PC-9 (cell line): ENCODE measurements around the gene AK9.

Source experiments
- EZH2 ChIP-seq: fragments of 200-600 bp; sonication (generic); IDR thresholded peaks from 2 replicates; pipeline ENCODE4 v1.8.0; 2017; ENCODE audit warnings: antibody characterized with exemption, low read depth
- TF ChIP-seq, protein P1 (sequence below): fragments of 200-600 bp; sonication (generic); conservative IDR thresholded peaks from 2 replicates; pipeline ENCODE4 v1.6.1; 2017; ENCODE audit warnings: mixed run types, antibody characterized with exemption, mild to moderate bottlenecking, moderate library complexity

DNA sequence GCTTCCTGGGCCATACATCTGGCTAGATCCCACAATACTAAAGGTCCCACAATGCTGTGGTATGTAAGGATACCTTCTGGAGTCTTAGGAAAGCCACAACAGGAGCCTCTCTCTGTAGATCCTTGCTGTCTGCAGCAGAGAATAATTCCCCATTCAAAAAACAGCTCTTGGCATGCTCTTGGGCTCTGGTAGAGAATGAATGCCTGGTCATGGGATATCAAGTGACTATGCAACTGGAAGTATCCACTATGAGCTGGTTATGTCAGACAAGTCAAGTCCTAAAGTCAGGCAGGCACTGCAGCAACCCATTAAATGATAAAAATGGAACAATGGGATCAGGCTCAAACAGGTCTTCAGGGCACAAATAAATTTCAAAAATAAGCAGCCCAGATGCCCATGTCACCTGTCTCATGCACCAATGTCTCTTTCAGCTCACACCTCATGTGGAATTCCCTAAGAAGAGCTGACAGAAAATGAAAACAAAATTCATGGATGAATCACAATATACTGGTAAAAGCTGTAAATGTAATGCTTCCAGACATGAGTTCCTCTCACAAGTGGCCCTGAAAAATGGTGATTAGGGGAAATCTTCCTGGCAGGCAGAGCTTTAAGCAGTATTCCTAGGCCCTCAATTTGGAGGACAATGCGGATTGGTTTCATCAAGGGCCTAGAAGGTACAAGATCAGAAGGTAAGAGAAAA lies 4.3 kb downstream of the AK9 start:
- TF ChIP-seq, protein P1, sequence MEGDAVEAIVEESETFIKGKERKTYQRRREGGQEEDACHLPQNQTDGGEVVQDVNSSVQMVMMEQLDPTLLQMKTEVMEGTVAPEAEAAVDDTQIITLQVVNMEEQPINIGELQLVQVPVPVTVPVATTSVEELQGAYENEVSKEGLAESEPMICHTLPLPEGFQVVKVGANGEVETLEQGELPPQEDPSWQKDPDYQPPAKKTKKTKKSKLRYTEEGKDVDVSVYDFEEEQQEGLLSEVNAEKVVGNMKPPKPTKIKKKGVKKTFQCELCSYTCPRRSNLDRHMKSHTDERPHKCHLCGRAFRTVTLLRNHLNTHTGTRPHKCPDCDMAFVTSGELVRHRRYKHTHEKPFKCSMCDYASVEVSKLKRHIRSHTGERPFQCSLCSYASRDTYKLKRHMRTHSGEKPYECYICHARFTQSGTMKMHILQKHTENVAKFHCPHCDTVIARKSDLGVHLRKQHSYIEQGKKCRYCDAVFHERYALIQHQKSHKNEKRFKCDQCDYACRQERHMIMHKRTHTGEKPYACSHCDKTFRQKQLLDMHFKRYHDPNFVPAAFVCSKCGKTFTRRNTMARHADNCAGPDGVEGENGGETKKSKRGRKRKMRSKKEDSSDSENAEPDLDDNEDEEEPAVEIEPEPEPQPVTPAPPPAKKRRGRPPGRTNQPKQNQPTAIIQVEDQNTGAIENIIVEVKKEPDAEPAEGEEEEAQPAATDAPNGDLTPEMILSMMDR, result no peak
- TF ChIP-seq EZH2, result no peak
